Measurements from ENCODE around the gene DPYD. TPM values are rescaled to one million over a fixed set of nuclear protein-coding genes. Genes with fewer than 3 reads are reported as not detected.

Gene DPYD
- total RNA-seq, 1 donor: 81.4 TPM

DNA sequence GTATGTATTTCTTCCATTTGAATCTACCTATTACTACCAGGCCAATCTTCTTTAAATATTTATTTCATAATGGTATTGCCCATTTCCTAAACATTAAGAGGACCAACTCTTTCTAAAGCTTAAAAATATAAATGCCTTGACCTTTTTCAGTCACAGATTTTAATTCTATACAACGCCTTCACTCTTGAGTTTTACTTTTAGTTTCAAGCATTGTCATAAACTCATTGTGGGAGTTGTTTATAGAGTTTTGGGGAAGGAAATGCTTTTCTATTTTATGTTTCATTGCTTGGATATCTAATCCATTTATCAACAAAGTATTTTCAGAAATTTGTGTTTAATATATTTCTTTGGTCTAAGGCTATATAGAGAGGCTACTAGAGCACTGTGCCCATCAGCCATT is 155.8 kb downstream of the DPYD start:
- Histone ChIP-seq H3K79me2 (ENCODE audit: insufficient read depth, low read length) (peaks cover 9% of the 10 kb centered on the region), H3K27ac (ENCODE audit: low read depth, low read length) (no peak overlapping the region), H3K4me2 (ENCODE audit: insufficient read depth, low read length) (no peak overlapping the region), H2AFZ (ENCODE audit: low read length) (no peak overlapping the region), H3K9me3 (ENCODE audit: low read depth, low read length) (peaks cover 2% of the 10 kb centered on the region), H4K20me1 (ENCODE audit: insufficient read depth, low read length) (no peaks in the 10 kb centered on the region), H3K4me1 (ENCODE audit: insufficient read depth, low read length) (no peaks in the 10 kb centered on the region), H3K27me3 (ENCODE audit: insufficient read depth, low read length) (no peaks in the 10 kb centered on the region), H3K36me3 (ENCODE audit: insufficient read depth, low read length) (no peaks in the 10 kb centered on the region), H3K4me3 (ENCODE audit: insufficient read depth, low read length) (no peak overlapping the region)
- TF ChIP-seq, protein P1, sequence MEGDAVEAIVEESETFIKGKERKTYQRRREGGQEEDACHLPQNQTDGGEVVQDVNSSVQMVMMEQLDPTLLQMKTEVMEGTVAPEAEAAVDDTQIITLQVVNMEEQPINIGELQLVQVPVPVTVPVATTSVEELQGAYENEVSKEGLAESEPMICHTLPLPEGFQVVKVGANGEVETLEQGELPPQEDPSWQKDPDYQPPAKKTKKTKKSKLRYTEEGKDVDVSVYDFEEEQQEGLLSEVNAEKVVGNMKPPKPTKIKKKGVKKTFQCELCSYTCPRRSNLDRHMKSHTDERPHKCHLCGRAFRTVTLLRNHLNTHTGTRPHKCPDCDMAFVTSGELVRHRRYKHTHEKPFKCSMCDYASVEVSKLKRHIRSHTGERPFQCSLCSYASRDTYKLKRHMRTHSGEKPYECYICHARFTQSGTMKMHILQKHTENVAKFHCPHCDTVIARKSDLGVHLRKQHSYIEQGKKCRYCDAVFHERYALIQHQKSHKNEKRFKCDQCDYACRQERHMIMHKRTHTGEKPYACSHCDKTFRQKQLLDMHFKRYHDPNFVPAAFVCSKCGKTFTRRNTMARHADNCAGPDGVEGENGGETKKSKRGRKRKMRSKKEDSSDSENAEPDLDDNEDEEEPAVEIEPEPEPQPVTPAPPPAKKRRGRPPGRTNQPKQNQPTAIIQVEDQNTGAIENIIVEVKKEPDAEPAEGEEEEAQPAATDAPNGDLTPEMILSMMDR (IDR thresholded peaks at IDR 0.05; ENCODE audit: extremely low read depth, low read depth, low read length): no peak
- no peak for DNase-seq (ENCODE audit: insufficient read length, low spot score, missing footprints)

DNA sequence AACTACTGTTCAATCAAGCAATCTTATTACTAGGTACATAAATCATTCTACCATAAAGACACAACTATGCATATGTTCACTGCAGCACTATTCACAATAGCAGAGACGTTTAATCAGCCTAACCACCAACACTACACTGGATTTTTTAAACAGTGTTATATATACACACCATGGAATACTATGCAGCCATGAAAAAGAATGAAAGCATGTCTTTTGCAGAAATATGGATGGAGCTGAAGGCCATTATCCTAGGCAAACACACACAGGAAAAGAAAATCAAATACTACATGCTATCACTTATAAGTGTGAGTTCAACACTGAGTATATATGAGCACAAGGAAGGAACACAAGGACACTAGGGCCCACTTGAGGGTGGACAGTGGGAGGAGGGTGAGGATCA is 159.2 kb downstream of the DPYD start:
- no peaks in the 10 kb centered on the region for H4K20me1 ChIP-seq (ENCODE audit: insufficient read depth, low read length)

DNA sequence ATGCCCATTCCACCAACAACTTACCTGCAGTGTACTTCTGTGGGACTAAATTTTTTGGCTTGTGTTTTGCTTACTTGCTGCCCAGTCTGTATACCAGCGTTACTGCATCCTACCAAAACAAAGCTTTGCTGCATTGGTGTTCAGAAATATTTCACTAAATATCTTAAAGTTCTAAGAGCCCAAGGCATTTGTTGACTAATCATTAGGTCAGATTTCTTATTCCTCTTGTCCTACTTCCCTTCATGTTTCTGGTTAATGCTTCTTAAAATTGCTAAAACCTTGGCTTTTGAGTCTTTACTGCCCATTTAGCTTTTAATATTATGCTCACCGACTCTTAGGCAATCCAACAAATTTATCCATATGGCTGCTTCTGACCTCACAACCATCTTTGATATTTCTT is 161.8 kb downstream of the DPYD start:
- Histone ChIP-seq H3K36me3 (ENCODE audit: insufficient read depth, low read length) (no peaks in the 10 kb centered on the region), H3K27ac (ENCODE audit: low read depth, low read length) (no peak overlapping the region), H3K4me1 (ENCODE audit: insufficient read depth, low read length) (peaks cover 9% of the 10 kb centered on the region), H4K20me1 (ENCODE audit: insufficient read depth, low read length) (no peaks in the 10 kb centered on the region), H3K79me2 (ENCODE audit: insufficient read depth, low read length) (peaks cover 9% of the 10 kb centered on the region), H2AFZ (ENCODE audit: low read length) (no peak overlapping the region), H3K4me3 (ENCODE audit: insufficient read depth, low read length) (no peak overlapping the region), H3K4me2 (ENCODE audit: insufficient read depth, low read length) (no peak overlapping the region), H3K9me3 (ENCODE audit: low read depth, low read length) (peaks cover 2% of the 10 kb centered on the region), H3K27me3 (ENCODE audit: insufficient read depth, low read length) (no peaks in the 10 kb centered on the region)
- no peak for DNase-seq (ENCODE audit: insufficient read length, low spot score, missing footprints)
- TF ChIP-seq, protein P1 (IDR thresholded peaks at IDR 0.05; ENCODE audit: extremely low read depth, low read depth, low read length): no peak

More for the DNA sequence above, 159.2 kb downstream of the DPYD start:
- Histone ChIP-seq H3K4me2 (ENCODE audit: insufficient read depth, low read length) (no peak overlapping the region), H3K4me3 (ENCODE audit: insufficient read depth, low read length) (no peak overlapping the region), H2AFZ (ENCODE audit: low read length) (no peak overlapping the region), H3K27ac (ENCODE audit: low read depth, low read length) (no peak overlapping the region), H3K36me3 (ENCODE audit: insufficient read depth, low read length) (no peaks in the 10 kb centered on the region), H3K27me3 (ENCODE audit: insufficient read depth, low read length) (no peaks in the 10 kb centered on the region), H3K79me2 (ENCODE audit: insufficient read depth, low read length) (peaks cover 9% of the 10 kb centered on the region), H3K9me3 (ENCODE audit: low read depth, low read length) (peaks cover 2% of the 10 kb centered on the region), H3K4me1 (ENCODE audit: insufficient read depth, low read length) (peaks cover 9% of the 10 kb centered on the region)
- TF ChIP-seq, protein P1 (IDR thresholded peaks at IDR 0.05; ENCODE audit: extremely low read depth, low read depth, low read length): no peak
- no peak for DNase-seq (ENCODE audit: insufficient read length, low spot score, missing footprints)

DNA sequence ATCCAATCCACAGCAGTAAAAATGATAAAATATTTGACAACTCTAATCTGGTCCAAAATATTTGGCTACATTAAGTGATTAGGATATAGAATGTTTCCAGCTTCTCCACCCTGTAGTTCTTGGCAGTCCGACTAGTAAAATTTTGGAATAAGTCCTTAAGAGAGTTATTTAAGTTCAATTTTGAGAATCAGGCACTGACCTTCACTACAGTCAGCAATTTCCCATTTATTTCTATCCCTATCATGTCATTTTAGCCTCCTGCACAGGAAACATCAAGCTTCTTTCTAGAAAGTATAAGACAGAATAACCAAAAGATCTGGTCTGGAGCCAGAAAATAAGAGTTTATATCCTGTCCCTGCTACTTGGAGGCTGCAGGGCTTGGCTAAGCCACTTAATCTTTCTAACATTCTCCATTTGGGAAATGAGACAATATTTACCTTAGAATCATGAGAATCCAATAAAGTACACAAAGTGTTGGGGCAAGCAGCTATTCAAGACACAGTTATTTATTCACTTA is 162.2 kb downstream of the DPYD start:
- H3K27ac ChIP-seq (ENCODE audit: low read depth, low read length): no peak overlapping the region
- H3K4me3 ChIP-seq (ENCODE audit: insufficient read depth, low read length): no peak overlapping the region
- H3K4me2 ChIP-seq (ENCODE audit: insufficient read depth, low read length): no peak overlapping the region

More for the DNA sequence above, 162.2 kb downstream of the DPYD start:
- peaks cover 2% of the 10 kb centered on the region for H3K9me3 ChIP-seq (ENCODE audit: low read depth, low read length)
- no peak overlapping the region for H2AFZ ChIP-seq (ENCODE audit: low read length)
- DNase-seq (ENCODE audit: insufficient read length, low spot score, missing footprints): no peak
- TF ChIP-seq, protein P1 (IDR thresholded peaks at IDR 0.05; ENCODE audit: extremely low read depth, low read depth, low read length): no peak
- no peaks in the 10 kb centered on the region for H4K20me1 ChIP-seq (ENCODE audit: insufficient read depth, low read length)
- peaks cover 9% of the 10 kb centered on the region for H3K4me1 ChIP-seq (ENCODE audit: insufficient read depth, low read length)
- no peaks in the 10 kb centered on the region for H3K27me3 ChIP-seq (ENCODE audit: insufficient read depth, low read length)
- H3K79me2 ChIP-seq (ENCODE audit: insufficient read depth, low read length): peaks cover 9% of the 10 kb centered on the region
- H3K36me3 ChIP-seq (ENCODE audit: insufficient read depth, low read length): no peaks in the 10 kb centered on the region
